ENCODE measurements around the gene NDUFA5. TPM values are rescaled to one million over a fixed set of nuclear protein-coding genes. Genes with fewer than 3 reads are reported as not detected.
A peak's percentile ranks its signal among the peaks of the same experiment; 100 is the strongest.
"Not testable (repeated sequence)": the region's sequence is repeated elsewhere in the genome, so short reads cannot be mapped to it uniquely, and the experiment has no call there.

NDUFA5 gene
- total RNA-seq, 4 donors from 2014 or later: 21.3 to 34.8 (median 30.3) TPM

- TF ChIP-seq POLR2AphosphoS5 (IDR thresholded peaks at IDR 0.05): no peak
- no peak for TF ChIP-seq CTCF (IDR thresholded peaks at IDR 0.05)
- TF ChIP-seq POLR2A (IDR thresholded peaks at IDR 0.05): no peak
- TF ChIP-seq EP300 (IDR thresholded peaks at IDR 0.05): no peak
- Histone ChIP-seq H3K36me3 (no peaks in the 10 kb centered on the region), H3K4me3 (peak within 1 kb of the TSS; percentile 62), H3K27ac (peak within 1 kb of the TSS; percentile 90), H3K4me1 (peaks cover 11% of the 10 kb centered on the region), H3K27me3 (no peaks in the 10 kb centered on the region), H3K9me3 (no peaks in the 10 kb centered on the region)
- peak; percentile 99 for DNase-seq (ENCODE audit: low spot score in 2 of 2)
- WGBS: 1% methylated on average over 51 of the region's 54 CpGs
Observed at GRCh38 chr7:123534383-123535260, 23.0 kb downstream of the NDUFA5 start, which contains the start of gene IQUB. Gene IQUB, minus strand, starts transcription at chr7:123534595. Its CDS starts 22,255 bp downstream, at chr7:123512340.

- peak overlapping the region; percentile 62 for H3K4me3 ChIP-seq
- no peaks in the 10 kb centered on the region for H3K9me3 ChIP-seq
- peaks cover 11% of the 10 kb centered on the region for H3K4me1 ChIP-seq
- DNase-seq (ENCODE audit: low spot score in 2 of 2): no peak
- 9% methylated on average over 4 of the region's 9 CpGs for WGBS
- H3K27ac ChIP-seq: peak overlapping the region; percentile 90
- no peaks in the 10 kb centered on the region for H3K27me3 ChIP-seq
- TF ChIP-seq EP300 (IDR thresholded peaks at IDR 0.05) (no peak), CTCF (IDR thresholded peaks at IDR 0.05) (no peak)
- no peaks in the 10 kb centered on the region for H3K36me3 ChIP-seq
Observed at GRCh38 chr7:123533929-123534382, 23.7 kb downstream of the NDUFA5 start.

GRCh38 chr7:123533553-123533917 lies 24.1 kb downstream of the NDUFA5 start:
- H3K4me3 ChIP-seq: no peak overlapping the region
- H3K9me3 ChIP-seq: no peaks in the 10 kb centered on the region
- no peak overlapping the region for H3K27ac ChIP-seq
- no peaks in the 10 kb centered on the region for H3K27me3 ChIP-seq
- H3K4me1 ChIP-seq: peaks cover 11% of the 10 kb centered on the region
- H3K36me3 ChIP-seq: no peaks in the 10 kb centered on the region
- no peak for DNase-seq (ENCODE audit: low spot score in 2 of 2)
- TF ChIP-seq POLR2AphosphoS5 (IDR thresholded peaks at IDR 0.05) (no peak), EP300 (IDR thresholded peaks at IDR 0.05) (no peak), CTCF (IDR thresholded peaks at IDR 0.05) (no peak), POLR2A (IDR thresholded peaks at IDR 0.05) (no peak)
- 91% methylated on average over 3 of the region's 3 CpGs for WGBS

GRCh38 chr7:123532788-123533552 lies 24.6 kb downstream of the NDUFA5 start:
- H3K4me3 ChIP-seq: peak overlapping the region; percentile 44
- not testable (repeated sequence) for DNase-seq (ENCODE audit: low spot score in 2 of 2); H3K27ac ChIP-seq; H3K36me3 ChIP-seq; H3K27me3 ChIP-seq; H3K9me3 ChIP-seq
- peaks cover 11% of the 10 kb centered on the region for H3K4me1 ChIP-seq
- WGBS: 16% methylated on average over 8 of the region's 33 CpGs

GRCh38 chr7:123532343-123532742 lies 25.3 kb downstream of the NDUFA5 start:
- WGBS: 12% methylated on average over 6 of the region's 14 CpGs
- H3K27me3 ChIP-seq; H3K9me3 ChIP-seq; H3K36me3 ChIP-seq; H3K27ac ChIP-seq; DNase-seq (ENCODE audit: low spot score in 2 of 2): not testable (repeated sequence)
- peak overlapping the region; percentile 44 for H3K4me3 ChIP-seq
- H3K4me1 ChIP-seq: peaks cover 11% of the 10 kb centered on the region

- not testable (repeated sequence) for H3K4me1 ChIP-seq; H3K27me3 ChIP-seq; H3K9me3 ChIP-seq; DNase-seq (ENCODE audit: low spot score in 2 of 2); H3K36me3 ChIP-seq; H3K27ac ChIP-seq; H3K4me3 ChIP-seq
- WGBS: 95% methylated on average over 12 of the region's 13 CpGs
Observed at GRCh38 chr7:123530035-123530591, 27.5 kb downstream of the NDUFA5 start.

Data from suprapubic skin (tissue), 4 donors.